Suppressor macrophage treated with lipopolysaccharide for 1 hour (primary cell): ENCODE measurements around the gene SMARCAD1.
"Not testable (repeated sequence)": the region's sequence is repeated elsewhere in the genome, so short reads cannot be mapped to it uniquely, and the experiment has no call there.

ENCODE experiments used
- DNase-seq, 3 donors: peaks; one replicate each; pipeline ENCODE4 v3.0.0-alpha.2; 2020 to 2022

The SMARCAD1 gene

DNA sequence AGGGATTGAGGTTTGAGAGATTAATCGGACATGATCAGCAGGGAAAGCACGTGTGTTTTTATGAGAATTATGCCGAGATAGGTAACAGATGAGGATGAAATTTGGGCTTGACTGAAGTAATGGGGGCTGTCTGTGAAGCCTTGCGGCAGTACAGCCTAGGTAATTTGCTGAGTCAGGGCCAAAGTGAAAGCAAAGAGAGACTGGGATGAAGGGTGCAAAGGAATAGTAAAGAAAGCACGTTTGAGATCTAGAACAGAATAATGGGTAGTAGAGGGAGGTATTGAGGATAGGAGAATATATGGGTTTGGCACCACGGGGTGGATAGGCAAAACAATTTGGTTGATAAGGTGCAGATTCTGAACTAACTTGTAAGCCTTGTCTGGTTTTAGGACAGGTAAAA, 87.8 kb downstream of the SMARCAD1 start:
- DNase-seq = not testable (repeated sequence)

DNA sequence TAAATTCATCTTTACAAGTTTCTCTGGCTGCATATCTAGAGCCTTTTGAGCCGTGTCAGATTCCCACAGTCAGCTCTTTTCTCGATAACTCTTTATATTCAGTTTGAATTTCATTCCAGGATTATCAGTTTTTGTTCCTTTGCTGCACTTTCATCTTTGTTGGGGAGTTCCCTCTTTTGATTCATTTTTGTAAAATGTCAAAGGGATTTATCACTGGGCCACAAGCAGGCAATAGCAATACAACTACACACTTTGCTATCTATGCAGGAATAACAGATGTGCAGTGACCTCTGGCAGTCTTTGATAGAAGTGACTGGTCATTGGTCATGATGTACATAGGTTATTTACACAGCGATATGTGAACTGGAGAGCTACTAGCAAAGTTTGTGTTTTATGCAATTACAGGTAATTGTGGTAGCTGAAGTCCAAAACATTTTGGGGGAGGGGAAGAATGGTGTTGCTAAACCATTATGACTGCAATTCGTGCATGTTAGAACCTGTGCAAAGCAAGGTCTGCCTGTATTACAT, 91.1 kb downstream of the SMARCAD1 start:
- no peak for DNase-seq

DNA sequence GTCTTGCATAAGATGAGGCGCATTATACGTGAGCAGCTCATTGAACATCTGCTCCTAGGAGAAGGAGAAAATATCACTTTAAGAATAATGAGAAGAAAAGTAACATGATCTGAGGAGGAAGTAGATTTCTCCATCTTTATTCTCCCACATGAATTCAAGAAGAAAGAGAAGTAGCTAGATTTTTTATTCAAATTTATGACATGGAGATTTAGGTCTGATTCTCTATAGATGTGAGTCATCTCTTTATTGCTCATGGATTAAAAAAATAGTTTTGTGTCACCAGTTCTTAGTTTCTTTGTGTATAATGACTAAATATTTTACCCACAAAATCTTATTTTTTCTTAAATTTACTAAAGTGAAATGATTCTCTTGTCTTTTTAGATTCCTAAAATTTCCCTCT, 94.5 kb downstream of the SMARCAD1 start:
- DNase-seq = peak; percentile 5 to 78 (median 62)

DNA sequence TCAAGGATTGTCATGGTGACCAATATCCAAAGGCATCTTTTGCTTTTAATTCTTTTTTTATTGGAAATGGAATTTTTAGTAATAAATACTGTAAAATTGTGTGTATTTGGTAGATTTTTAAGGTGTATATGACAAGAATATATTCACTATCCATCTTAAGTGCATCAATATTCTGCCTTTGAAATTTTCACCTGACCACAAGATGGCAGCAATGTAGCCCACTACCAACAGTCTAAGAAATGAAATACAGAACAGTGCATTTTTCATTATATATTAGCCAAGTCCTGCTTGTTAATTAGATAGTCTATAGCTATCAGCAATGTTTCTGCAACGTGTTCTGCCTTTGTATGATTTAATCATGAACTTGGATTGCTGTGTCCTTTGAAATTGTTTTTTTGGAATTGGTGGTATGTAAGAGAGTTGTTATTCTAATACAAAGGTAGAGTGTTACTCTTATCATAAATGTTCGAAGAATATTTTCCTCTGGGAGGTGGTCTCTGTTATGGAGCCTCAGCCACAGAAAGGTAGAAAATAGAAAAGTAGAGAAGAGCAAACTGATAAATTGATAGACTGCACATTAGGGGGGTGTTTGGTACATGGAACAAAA, 96.8 kb downstream of the SMARCAD1 start:
- DNase-seq = peak; percentile 45 to 59 (median 51)

DNA sequence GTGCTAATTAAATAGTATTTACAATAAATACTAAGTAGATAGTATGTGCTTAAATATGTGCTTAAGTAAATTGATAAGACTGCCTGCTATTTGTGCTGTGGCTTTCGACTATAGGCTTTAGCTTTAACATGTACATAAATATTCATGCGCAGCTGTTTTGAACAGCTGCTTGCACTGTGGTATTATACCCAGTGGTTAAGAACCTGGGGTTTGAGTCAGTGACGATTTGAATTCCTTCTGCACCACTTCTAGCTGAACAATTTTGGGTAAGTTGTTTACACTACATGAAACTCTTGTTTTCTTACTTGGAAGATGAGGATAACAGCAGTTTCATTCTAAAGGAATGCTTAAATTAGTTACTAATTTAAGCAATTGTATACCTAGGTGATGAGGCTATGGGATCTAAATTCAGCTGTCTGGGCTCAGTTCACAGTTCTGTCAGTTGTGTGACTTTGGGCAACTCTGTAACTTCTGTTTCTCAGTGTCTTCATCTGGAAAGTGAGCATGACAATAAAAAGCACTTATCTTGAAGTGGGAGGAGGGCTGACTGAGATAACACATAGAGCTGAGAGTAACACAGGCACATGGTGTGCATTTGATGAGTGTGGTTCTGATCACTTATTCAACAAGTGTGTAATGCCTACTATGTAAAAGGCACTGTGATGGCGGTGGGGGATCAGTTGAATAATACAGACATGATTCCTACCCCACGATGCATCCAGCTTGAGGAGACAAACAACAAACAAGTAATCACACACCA, 98.0 kb downstream of the SMARCAD1 start:
- no peak for DNase-seq

DNA sequence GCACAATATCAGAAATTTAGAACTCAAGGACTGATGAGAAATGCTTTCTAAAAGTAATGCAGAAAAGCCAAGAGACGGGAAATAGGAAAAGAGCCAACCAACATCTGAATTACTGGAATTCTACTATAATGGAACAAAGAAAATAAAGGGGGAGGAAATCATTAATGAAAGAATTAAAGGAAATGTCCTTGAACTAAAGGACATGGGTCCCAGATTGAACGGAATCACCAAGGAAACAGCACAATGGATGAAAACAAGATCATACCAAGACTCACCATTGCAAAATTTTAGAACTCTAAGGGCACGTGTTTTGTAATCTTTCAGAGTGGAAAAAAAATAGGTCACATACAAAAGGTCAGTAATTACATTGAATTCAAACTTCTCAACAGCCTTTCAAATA, 99.0 kb downstream of the SMARCAD1 start:
- DNase-seq = no peak

DNA sequence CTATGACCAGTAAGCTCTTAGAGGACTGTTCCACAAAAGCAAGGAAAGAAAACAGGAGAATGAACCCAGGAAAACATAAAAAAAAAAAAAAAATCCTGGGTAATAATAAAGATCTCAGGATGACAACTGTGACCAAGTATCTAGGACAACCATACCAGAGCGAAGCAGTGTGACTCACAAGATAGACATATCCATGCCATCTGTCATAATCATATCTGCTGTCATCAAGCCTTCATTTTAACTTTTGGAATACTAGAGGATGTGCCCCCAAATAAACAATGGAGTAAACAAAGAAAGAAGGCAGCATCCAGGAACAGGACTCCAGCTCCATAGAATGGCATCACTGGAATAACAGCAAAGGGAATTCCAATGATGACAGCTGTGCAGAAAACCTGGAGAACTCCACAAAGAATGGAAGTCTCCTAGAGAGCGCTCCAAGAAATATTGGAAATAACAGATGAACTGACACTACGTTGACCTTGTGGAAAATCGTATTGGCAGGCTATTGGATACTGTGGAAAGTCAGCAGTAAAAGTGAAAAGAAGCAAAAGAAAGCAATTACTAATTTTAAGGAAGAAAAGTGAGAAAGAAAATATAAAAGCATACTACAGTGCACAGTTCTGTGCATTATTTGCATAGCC, 99.7 kb downstream of the SMARCAD1 start:
- DNase-seq = no peak

DNA sequence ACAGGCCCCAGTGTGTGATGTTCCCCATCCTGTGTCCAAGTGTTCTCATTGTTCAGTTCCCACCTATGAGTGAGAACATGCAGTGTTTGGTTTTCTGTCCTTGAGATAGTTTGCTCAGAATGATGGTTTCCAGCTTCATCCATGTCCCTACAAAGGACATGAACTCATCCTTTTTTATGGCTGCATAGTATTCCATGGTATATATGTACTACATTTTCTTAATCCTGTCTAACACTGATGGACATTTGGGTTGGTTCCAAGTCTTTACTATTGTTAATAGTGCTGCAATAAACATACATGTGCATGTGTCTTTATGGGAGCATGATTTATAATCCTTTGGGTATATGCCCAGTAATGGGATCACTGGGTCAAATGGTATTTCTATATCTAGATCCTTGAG, 112.3 kb downstream of the SMARCAD1 start:
- not testable (repeated sequence) for DNase-seq

DNA sequence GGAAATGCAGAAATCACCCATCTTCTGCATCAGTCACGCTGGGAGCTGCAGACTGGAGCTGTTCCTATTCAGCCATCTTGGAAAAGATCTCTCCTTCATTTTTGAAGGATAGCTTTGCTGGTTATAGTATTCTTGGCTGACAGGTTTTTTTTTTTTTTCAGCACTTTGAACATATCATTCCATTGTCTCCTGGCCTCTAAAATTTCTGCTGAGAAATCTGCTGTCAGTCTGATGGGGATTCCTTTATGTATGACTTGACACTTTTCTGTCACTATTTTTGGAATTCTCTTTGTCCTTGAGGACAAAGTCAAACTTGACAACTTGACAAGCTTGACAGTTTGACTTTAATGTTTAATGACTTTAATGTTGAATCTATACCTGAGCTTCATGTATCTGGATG, 118.2 kb downstream of the SMARCAD1 start:
- DNase-seq = no peak

DNA sequence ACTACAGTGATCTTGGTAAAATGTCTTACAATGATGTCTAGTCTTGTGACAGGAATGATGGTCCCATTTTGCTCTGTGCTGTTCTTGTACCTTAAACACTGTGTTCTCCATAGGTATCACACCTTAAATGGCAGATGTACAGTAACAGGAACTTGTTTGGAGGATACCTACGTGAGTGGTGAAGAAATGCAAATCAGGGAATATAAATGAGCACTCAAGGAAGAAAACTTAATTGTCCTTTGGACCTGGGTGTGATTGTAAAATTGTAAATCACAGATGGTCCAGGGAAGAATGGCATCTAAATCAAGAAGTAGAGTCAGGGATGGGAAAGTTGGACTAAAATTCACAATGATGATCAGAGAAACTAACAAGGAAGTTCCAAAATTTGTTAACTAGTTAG, 122.3 kb downstream of the SMARCAD1 start:
- DNase-seq = peak in 1 of 3 donors; percentile 11

DNA sequence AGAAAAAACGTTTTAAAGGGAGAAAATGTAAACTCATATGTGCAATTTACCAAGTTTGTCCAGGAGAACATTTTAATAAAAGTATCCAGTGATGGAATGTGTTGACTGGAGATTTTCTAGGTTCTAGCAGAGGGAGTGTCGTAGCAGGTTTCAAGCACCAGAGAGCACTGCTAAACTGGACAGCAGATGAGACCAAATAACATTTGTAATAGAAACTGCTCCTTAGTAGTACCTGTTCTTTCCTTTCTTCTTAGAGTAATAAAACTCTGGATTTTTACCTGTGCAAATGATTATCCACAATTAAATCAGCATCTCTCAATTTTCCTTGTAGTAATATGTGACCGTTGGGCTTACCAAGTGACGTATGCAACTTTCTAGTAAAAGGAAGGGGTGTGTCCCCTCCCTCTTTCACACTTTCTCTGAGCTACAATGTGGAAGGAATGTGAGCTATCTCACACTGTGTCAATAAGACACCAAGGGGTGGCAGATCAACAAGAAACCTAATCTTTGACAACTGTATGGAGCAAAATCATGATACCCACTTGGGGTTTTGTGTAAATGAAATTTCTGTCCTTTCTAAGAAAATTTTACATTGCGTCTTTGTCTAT, 125.4 kb downstream of the SMARCAD1 start:
- DNase-seq = peak in 2 of 3 donors; percentile 27 to 38

DNA sequence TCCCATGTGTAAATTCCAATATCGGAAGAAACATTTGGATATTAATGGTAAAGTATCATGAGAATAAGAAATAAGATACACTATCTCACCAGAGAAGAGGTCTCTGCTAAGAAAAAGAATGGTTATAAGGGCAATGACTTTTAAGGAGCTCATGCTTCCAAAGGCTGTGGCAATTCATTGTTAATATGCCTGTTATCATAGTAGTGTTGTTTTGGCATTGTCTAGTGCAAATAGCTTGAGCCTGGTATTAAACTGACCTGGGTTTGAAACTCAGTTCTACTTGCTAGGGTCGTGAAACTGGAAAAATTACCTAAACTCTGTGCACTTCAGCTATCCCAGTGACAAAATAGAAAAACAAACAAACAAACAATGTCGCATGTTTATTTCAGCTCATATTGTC, 126.2 kb downstream of the SMARCAD1 start:
- peak in 1 of 3 donors; percentile 5 for DNase-seq

DNA sequence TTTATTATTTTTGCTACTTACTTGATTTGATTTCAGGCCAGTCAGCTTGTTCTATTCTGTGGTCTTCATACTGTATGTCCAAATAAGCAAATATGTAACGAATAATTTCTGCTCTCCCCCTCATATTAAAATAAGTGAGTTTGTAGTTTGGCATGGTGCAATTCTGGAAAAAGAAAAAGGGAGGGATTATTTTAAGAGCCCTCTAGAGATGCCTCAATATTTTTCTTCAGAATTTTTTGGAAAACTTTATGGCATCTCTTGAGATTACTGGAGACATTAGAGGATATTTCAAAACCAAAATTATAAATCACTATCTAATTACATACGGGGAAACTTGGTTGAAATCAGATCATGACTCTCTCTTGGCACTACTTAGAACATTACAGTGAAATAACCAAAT, 126.8 kb downstream of the SMARCAD1 start:
- DNase-seq = no peak

DNA sequence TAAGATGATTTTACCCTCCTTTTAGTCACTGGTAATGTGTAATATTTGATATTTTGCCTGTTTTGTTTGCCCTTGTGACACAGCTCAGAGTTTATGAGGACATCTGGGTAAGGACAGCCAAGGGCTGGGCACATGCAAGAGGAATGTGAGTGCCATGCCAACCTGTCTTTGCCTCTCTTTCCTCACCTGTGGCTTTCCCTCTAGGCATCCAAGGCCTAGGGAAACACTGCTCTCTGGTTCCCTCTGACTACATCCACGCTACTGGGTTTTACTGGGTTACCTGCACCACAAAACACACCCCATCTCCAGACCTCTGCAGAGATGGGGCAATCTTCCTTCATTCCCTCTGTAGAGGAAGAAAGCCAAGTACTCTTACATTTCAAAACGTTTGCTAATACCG, 127.3 kb downstream of the SMARCAD1 start:
- DNase-seq = no peak

DNA sequence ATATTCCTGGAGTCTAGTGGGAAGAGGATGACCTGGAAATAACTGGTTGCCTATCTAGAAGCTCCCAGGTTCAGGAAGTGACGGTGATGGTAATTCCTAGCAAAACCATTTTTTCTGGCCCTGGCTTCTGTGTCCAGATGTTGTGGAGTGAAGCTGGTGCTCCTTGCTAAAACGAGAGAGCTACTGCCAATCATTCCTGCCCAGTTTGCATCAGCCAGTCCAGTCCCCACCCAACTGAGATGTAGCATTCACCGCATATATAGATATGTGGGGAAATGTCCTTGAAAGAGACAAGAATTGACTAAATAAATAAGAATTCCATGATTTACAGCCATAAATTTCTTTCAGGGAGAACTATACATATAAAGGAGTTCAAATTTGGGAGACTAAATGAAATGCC, 128.6 kb downstream of the SMARCAD1 start:
- DNase-seq = no peak

DNA sequence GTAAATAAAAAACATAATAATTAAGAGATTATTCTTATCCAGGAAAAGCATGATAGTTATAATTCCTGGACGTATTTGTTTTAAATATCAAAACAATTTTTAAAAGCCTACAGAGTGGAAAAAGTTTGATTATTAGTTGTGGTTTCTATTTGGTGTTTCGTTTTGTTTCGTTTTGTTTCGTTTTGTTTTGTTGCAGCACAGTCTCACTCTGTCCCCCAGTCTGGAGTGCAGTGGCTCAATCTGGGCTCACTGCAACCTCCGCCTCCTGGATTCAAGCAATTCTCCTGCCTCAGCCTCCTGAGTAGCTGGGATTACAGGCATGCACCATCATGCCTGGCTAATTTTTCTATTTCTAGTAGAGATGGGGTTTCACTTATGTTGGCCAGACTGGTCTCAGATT, 129.1 kb downstream of the SMARCAD1 start:
- not testable (repeated sequence) for DNase-seq

DNA sequence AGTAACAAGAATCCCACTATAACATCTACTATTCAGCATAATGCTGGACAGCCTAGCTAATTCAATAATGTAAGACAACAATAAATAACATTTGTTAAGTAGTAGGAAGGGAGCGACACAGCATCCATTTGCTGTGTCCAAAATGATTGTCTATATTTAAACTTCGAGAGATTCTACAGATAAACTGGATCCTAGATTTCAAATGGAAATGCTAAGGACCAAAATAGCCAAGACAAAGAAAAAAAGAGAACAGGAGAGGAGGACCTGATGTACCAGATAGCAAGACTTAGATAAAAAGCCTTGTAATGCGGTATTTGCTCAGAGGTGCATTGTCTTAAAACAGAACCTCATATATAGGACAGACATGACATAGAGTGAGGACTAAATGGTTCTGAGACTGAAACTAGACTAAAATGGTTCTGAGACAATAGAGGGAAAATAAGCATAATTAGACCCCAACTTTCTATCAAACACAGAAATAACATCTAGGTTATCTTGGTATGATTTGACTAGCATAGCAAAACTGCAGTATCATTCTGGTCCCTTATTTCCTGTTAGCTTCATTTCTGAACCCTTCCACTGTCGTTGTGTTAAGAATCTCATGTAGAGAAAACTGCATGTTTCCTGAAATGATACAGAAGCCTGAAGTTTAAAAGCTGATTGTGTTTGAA, 131.2 kb downstream of the SMARCAD1 start:
- no peak for DNase-seq

DNA sequence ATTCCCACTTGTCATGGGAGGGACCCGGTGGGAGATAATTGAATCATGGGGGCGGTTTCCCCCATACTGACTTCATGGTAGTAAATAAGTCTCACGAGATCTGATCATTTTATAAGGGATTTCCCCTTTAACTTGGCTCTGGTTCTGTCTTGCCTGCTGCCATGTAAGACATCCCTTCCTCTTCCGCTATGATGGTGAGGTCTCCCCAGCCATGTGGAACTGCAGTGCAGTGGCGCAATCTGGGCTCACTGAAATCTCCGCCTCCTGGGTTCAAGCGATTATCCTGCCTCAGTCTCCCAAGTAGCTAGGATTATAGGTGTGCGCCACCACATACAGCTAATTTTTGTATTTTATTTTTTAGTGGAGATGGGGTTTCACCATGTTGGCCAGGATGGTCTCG, 132.1 kb downstream of the SMARCAD1 start:
- peak; percentile 36 to 55 (median 46) for DNase-seq
